Thyroid gland (tissue), 4 donors: ENCODE data around the gene EFNB1. TPM values are rescaled to one million over a fixed set of nuclear protein-coding genes. Genes with fewer than 3 reads are reported as not detected.

ENCODE experiments used
- DNase-seq, 2 donors: peaks; one replicate each; pipeline ENCODE4 v3.0.0-alpha.2; 2019
- H3K27ac ChIP-seq, 3 donors: fragments of 200-600 bp; sonication (generic); 1 replicate in 2 of 3; 2 replicates in 1 of 3; pipeline ENCODE4 v1.5.1; 2016 to 2019; ENCODE audit warnings: mild to moderate bottlenecking in 1 of 3, moderate library complexity in 1 of 3
- H3K27me3 ChIP-seq: fragments of 200-600 bp; sonication (generic); one replicate; pipeline ENCODE4 v1.5.1; 2019
- H3K36me3 ChIP-seq, 2 donors: fragments of 200-600 bp; sonication (generic); one replicate each; pipeline ENCODE4 v1.5.1; 2016 to 2019
- H3K4me1 ChIP-seq, 2 donors: fragments of 200-600 bp; sonication (generic); one replicate each; pipeline ENCODE4 v1.5.1; 2017 to 2019
- H3K4me3 ChIP-seq, 3 donors: fragments of 200-600 bp; sonication (generic); replicated peaks in 1 of 3; 1 replicate in 2 of 3; 2 replicates in 1 of 3; pipeline ENCODE4 v1.5.1; 2016; ENCODE audit warnings: mild to moderate bottlenecking in 1 of 3
- H3K9me3 ChIP-seq: fragments of 200-600 bp; sonication (generic); one replicate; pipeline ENCODE4 v1.5.1; 2017
- POLR2A ChIP-seq, 2 donors: fragments of 450-650 bp; IDR thresholded peaks; one replicate each; pipeline ENCODE4 v1.6.1; 2017; ENCODE audit warnings: antibody characterized with exemption in 2 of 2, mild to moderate bottlenecking in 2 of 2, moderate library complexity in 1 of 2
- WGBS, 2 donors: methylation state at CpG; one replicate each; pipeline ENCODE4 v1.1.5; 2017; 5-methylcytosine and 5-hydroxymethylcytosine counted together
- intact Hi-C: fragments of 100-400 bp; cut with DNase I; formaldehyde crosslinking; loops from one replicate; pipeline ENCODE4 v1.15.1; 2023
- total RNA-seq, 4 donors: library from RNA; depleted of rRNA; stranded (reverse); fragments of >200 nt; gene quantifications; one replicate each; pipeline ENCODE4 v1.2.3, GENCODE V29; 2016
- TF ChIP-seq, protein P1 (sequence below), 6 experiments: fragments of 200-600 bp in 3 of 6; fragments of 450-650 bp in 3 of 6; sonication (generic) in 3 of 6; IDR thresholded peaks; one replicate each; pipeline ENCODE4 v1.5.1; 2016 to 2019; ENCODE audit warnings: antibody characterized with exemption in 6 of 6, mild to moderate bottlenecking in 2 of 6, inconsistent platforms in 1 of 6, moderate library complexity in 1 of 6

Gene EFNB1
- total RNA-seq, 4 donors from 2014 or later: 17.6 to 26.9 (median 20.8) TPM

DNA sequence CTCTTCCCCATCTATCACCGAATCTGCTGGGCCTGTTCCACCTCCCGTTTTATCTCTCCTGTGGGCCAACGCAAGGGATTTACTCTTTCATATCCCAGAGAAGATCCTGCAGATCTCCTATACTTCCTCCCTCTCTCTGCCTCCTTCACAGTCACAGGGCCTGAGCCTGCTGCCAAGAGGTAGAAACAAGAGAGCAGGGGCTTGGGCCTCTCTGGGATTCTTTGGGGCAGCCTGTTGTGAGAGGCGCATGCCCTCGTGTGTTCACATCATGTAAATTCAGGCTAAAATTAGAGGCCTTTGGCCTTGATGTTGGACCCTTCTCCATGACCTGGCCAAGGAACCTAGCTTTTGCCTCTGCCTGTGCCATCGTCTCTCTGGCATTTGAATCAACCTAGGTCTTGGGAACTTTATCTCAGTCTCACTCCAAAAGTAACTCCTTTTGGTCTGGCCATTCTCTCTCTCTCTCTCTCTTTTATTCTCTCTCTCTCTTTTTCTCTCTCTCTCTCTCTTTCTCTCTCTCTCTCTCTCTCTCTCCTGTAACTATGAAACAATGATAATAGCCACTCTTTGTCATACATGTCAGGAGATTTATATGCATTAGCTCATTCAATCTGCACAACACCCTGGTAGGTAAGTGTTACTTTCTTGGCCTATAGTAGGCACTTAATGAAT is 20.0 kb upstream of the EFNB1 start:
- H3K4me3 ChIP-seq: no peak overlapping the region
- H3K27ac ChIP-seq: no peak overlapping the region
- H3K27me3 ChIP-seq: no peaks in the 10 kb centered on the region
- TF ChIP-seq, protein P1, sequence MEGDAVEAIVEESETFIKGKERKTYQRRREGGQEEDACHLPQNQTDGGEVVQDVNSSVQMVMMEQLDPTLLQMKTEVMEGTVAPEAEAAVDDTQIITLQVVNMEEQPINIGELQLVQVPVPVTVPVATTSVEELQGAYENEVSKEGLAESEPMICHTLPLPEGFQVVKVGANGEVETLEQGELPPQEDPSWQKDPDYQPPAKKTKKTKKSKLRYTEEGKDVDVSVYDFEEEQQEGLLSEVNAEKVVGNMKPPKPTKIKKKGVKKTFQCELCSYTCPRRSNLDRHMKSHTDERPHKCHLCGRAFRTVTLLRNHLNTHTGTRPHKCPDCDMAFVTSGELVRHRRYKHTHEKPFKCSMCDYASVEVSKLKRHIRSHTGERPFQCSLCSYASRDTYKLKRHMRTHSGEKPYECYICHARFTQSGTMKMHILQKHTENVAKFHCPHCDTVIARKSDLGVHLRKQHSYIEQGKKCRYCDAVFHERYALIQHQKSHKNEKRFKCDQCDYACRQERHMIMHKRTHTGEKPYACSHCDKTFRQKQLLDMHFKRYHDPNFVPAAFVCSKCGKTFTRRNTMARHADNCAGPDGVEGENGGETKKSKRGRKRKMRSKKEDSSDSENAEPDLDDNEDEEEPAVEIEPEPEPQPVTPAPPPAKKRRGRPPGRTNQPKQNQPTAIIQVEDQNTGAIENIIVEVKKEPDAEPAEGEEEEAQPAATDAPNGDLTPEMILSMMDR (IDR thresholded peaks at IDR 0.05): peak in 1 of 6 experiments; percentile 10
- no peak for TF ChIP-seq POLR2A (IDR thresholded peaks at IDR 0.05)
- H3K4me1 ChIP-seq: no peaks in the 10 kb centered on the region
- intact Hi-C loops: no loop called here
- DNase-seq: peak; percentile 4 to 10
- 64 to 68% methylated on average over 6 of the region's 6 CpGs for WGBS, 2 donors
- no peaks in the 10 kb centered on the region for H3K36me3 ChIP-seq
- H3K9me3 ChIP-seq: no peaks in the 10 kb centered on the region

DNA sequence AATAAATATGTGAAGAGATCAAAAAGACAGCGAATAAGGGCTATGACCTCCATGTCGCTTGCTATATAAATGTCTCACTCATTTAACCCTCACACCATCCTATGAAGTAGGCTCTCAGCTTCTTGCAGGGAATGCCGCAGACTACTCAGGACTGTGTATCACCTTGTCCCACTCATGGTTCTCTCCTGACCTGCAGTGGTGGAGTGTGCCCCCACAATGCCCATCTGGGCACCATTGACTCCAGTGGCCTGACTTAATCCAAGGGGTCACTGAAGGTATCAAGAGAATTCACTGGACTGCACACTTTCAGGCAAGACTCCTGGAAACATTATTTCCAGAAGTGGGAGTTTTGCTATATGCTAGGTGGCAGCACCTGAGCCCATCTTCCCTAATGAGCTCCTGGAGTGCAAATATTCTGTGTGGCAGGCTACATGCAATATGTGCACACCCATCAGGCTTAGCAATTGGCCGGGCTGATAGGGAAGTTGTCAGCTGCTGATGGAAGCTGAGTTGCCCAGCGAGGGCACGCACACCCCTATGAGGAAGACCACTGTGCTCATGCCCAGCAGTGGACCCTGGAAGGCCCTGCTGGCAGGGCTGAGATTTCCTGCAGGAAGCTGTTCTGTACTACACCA is 8.2 kb upstream of the EFNB1 start:
- intact Hi-C loops: loop anchor here (10.0 kb wide), 3 partner anchors 314 to 564 kb away; no protein-coding TSS in a partner anchor
- H3K4me1 ChIP-seq: no peaks in the 10 kb centered on the region
- no peak for DNase-seq
- 83 to 84% methylated on average over 3 to 6 of the region's 6 CpGs for WGBS, 2 donors
- no peak overlapping the region for H3K27ac ChIP-seq
- H3K9me3 ChIP-seq: no peaks in the 10 kb centered on the region
- no peaks in the 10 kb centered on the region for H3K36me3 ChIP-seq
- no peak overlapping the region for H3K4me3 ChIP-seq
- TF ChIP-seq, protein P1 (IDR thresholded peaks at IDR 0.05): no peak
- no peak for TF ChIP-seq POLR2A (IDR thresholded peaks at IDR 0.05)
- H3K27me3 ChIP-seq: no peaks in the 10 kb centered on the region

DNA sequence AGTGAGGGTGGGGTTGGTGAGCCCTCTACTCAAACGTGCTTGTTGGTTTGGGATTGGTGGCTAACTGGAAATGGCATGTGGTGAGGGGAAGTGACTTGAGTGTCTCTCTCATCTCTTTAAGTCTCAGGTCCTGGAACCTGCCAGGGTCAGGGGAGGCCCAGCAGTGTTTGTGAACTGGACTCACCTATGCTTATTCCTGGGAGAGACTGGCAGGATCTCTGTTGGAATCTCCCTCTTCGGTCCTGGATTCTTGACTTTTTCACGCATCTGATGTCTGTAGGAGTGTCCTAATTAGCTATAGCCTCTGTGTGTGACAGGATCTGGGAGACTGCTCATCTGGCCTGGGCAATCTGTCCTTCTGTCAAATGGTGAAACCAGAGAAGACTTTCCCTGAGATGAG is 7.2 kb upstream of the EFNB1 start:
- no peaks in the 10 kb centered on the region for H3K27me3 ChIP-seq
- no peak overlapping the region for H3K4me3 ChIP-seq
- no peaks in the 10 kb centered on the region for H3K4me1 ChIP-seq
- no peak for DNase-seq
- H3K36me3 ChIP-seq: no peaks in the 10 kb centered on the region
- intact Hi-C loops: loop anchor here (10.0 kb wide), 3 partner anchors 313 to 563 kb away; no protein-coding TSS in a partner anchor
- H3K27ac ChIP-seq: no peak overlapping the region
- 58 to 71% methylated on average over 2 to 3 of the region's 3 CpGs for WGBS, 2 donors
- TF ChIP-seq POLR2A (IDR thresholded peaks at IDR 0.05): no peak
- TF ChIP-seq, protein P1 (IDR thresholded peaks at IDR 0.05): no peak
- no peaks in the 10 kb centered on the region for H3K9me3 ChIP-seq

DNA sequence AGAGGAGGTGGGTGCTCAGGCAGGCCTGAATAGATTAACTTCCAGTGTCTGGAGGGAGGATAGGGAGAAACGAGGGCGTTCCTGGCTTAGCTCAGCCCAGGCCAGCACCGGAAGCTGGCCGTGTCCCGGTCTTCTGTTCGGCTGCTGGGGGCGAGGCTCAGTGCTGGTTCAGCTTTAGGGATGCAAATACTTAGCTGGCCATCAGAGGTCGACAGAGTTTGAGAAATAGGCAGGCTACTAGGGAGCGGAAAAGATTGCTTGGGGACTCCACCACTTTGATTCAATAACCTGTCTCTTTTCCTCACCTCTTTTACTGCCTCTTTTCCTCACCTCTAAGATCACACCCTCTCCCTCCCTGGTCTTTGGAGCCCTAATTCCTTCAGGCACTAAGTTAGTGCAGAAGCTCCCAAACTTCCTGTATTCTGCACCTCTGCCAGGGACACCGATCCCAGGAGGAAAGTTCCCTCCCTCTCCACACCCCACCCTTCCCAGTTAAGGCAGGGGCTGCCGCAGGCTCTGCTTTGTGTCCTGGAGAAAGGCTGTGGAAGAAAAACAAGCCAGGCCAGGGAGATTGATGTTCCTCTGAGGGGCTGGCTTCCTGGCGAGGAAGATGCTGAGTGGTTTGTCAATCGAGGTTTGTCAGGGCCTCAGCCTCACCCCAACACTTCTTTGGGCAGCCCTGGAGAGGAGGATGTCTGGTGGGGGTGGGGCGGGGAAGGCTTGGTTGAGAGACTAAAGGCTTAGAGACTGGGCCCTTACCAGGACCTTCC is 6.0 kb upstream of the EFNB1 start:
- Histone ChIP-seq H3K4me3 (no peak overlapping the region), H3K27me3 (no peaks in the 10 kb centered on the region), H3K36me3 (no peaks in the 10 kb centered on the region), H3K9me3 (no peaks in the 10 kb centered on the region), H3K4me1 (no peaks in the 10 kb centered on the region), H3K27ac (no peak overlapping the region)
- TF ChIP-seq, protein P1 (IDR thresholded peaks at IDR 0.05): peak in 5 of 6 experiments; percentile 16 to 63 (median 55)
- TF ChIP-seq POLR2A (IDR thresholded peaks at IDR 0.05): no peak
- 30 to 33% methylated on average over 3 to 10 of the region's 14 CpGs for WGBS, 2 donors
- intact Hi-C loops: loop anchor here (10.0 kb wide), 3 partner anchors 312 to 562 kb away; no protein-coding TSS in a partner anchor
- peak; percentile 28 to 39 for DNase-seq
